NT2/D1 (cell line): ENCODE results near the gene TSPAN9.

ENCODE experiments used
- DNase-seq: peaks from one replicate; pipeline ENCODE4 v3.0.0-alpha.2; 2011; ENCODE audit warnings: low read depth, low spot score
- H3K27me3 ChIP-seq: 2 replicates; pipeline ENCODE4 v1.6.0; 2011; ENCODE audit warnings: mild to moderate bottlenecking; ENCODE audit not compliant: insufficient read length, insufficient read depth
- H3K36me3 ChIP-seq: 2 replicates; pipeline ENCODE4 v1.6.1; 2011; ENCODE audit warnings: mild to moderate bottlenecking, low read length, mixed read lengths; ENCODE audit not compliant: insufficient read depth, insufficient read length
- H3K4me1 ChIP-seq: 2 replicates; pipeline ENCODE4 v1.5.1; 2011; ENCODE audit not compliant: insufficient read depth, insufficient read length
- H3K4me3 ChIP-seq: 2 replicates; pipeline ENCODE4 v1.5.1; 2011; ENCODE audit warnings: low read depth; ENCODE audit not compliant: insufficient read length
- H3K9ac ChIP-seq: 2 replicates; pipeline ENCODE4 v1.6.0; 2011; ENCODE audit warnings: low read depth; ENCODE audit not compliant: insufficient read length
- H3K9me3 ChIP-seq: 2 replicates; pipeline ENCODE4 v1.5.1; 2011; ENCODE audit warnings: mild to moderate bottlenecking, low read length; ENCODE audit not compliant: insufficient read depth
- SUZ12 ChIP-seq: IDR thresholded peaks from 2 replicates; pipeline ENCODE4 v1.6.1; 2011; ENCODE audit not compliant: insufficient read length, insufficient read depth; ENCODE audit errors: extremely low read depth
- YY1 ChIP-seq: IDR thresholded peaks from 2 replicates; pipeline ENCODE4 v1.6.1; 2011; ENCODE audit not compliant: insufficient read length, insufficient read depth
- ZNF274 ChIP-seq: IDR thresholded peaks from 2 replicates; pipeline ENCODE4 v1.6.1; 2011; ENCODE audit warnings: mild to moderate bottlenecking, low read depth, low read length

Gene TSPAN9

DNA sequence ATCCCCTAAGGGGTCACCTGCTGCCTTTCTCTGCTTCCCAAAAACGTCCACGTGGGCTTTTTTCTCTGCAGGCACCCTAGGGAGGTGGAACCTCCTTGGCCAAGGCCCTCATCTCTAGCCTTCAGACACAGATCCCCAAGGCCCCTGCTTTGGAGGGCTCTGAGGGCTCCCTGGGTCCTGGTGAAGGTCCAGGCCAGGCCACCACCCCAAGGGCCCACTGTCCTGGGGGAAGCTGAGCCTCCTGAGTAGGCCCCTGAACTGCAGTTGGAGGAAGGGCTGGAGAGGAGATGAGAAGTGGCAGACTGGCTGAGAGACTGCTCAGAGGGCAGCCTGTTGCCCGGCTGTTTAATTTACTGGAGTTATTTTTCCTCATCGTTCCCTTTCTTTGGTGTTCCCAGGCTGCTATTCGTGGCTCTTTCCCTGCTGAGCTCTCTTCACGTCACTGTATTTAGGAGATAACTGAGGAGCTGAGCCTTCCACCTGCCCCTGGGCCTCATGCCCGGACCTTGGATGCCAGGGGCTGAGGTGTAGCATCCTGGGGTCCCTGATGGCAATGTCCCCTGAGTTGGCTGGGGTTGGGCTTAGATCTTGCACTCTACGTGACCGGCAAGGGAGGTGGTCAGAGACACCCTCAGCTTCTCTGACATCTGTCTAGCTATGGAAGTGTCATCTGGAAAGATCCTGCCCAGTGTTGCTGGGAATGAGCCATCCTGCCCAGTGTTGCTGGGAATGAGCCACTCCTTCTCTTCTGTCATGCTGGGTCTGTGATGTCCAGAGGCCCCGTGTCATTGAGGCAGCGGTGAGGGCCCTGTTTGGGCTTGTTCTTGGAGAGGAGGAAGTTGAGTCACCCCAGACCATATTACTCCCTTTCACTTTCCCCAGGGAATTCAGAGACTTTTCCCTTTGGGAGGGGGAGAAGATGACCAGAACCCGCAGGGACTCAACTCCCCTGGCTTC, 139.8 kb downstream of the TSPAN9 start:
- no peak for TF ChIP-seq ZNF274
- TF ChIP-seq YY1 = no peak
- TF ChIP-seq SUZ12 = no peak
- H3K9ac ChIP-seq = no peak overlapping the region
- H3K36me3 ChIP-seq = peaks cover 26% of the 10 kb centered on the region
- no peaks in the 10 kb centered on the region for H3K27me3 ChIP-seq
- DNase-seq = no peak
- H3K9me3 ChIP-seq = no peaks in the 10 kb centered on the region
- H3K4me1 ChIP-seq = peaks cover 39% of the 10 kb centered on the region
- no peak overlapping the region for H3K4me3 ChIP-seq

DNA sequence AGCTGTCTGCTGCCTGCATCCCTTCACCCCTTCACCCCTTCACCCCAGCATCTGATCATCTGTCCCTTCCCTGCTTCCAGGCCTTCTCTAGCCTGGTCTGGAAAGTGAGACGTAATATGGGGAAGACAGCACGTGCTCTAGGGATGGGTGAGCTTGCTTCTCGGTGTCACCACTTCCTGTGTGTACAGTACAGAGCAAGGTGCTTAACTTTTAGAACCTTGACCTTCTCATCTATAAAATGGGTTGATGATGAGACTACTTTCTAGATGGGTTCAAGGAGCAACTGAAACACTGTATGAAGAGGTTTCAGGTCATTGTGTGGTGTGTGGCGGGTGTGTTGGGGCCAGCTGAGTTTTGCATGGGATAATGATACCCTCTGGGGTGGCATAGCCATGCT, 140.5 kb downstream of the TSPAN9 start:
- H3K9me3 ChIP-seq = no peaks in the 10 kb centered on the region
- H3K4me1 ChIP-seq = peaks cover 38% of the 10 kb centered on the region
- no peak for TF ChIP-seq YY1
- TF ChIP-seq SUZ12 = no peak
- no peak for TF ChIP-seq ZNF274
- H3K27me3 ChIP-seq = no peaks in the 10 kb centered on the region
- no peak for DNase-seq
- no peak overlapping the region for H3K9ac ChIP-seq
- H3K4me3 ChIP-seq = no peak overlapping the region
- peaks cover 33% of the 10 kb centered on the region for H3K36me3 ChIP-seq

GRCh38 chr12:3218228-3219171, 141.3 kb downstream of the TSPAN9 start:
- no peak for DNase-seq
- Histone ChIP-seq H3K4me1 (peaks cover 31% of the 10 kb centered on the region), H3K9ac (no peak overlapping the region), H3K36me3 (peaks cover 39% of the 10 kb centered on the region), H3K4me3 (no peak overlapping the region), H3K27me3 (no peaks in the 10 kb centered on the region), H3K9me3 (no peaks in the 10 kb centered on the region)
- TF ChIP-seq YY1 (no peak), SUZ12 (no peak), ZNF274 (no peak)

DNA sequence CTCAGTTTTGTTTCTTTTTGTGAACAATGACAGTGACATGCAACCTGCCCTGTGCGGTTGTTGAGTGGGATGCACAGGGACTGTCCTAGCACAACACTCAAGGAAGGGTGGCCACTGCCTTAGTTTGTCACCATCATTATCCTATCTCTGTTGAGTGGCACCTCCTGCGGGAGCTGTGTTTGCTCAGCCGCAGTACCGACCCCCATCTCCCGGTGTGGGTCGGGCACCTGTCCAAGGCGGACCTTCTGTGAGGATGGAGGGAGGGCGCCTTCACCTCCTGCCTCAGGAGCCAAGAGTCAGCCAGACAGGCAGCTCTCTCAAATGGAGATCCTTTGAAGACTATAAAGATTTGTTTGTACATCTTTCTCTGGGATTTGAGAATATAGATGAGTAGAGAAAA, 142.1 kb downstream of the TSPAN9 start:
- no peaks in the 10 kb centered on the region for H3K9me3 ChIP-seq
- no peak overlapping the region for H3K4me3 ChIP-seq
- H3K27me3 ChIP-seq = no peaks in the 10 kb centered on the region
- H3K9ac ChIP-seq = no peak overlapping the region
- peaks cover 38% of the 10 kb centered on the region for H3K36me3 ChIP-seq
- H3K4me1 ChIP-seq = peaks cover 24% of the 10 kb centered on the region
- TF ChIP-seq SUZ12 (no peak), YY1 (no peak), ZNF274 (no peak)
- DNase-seq = no peak

DNA sequence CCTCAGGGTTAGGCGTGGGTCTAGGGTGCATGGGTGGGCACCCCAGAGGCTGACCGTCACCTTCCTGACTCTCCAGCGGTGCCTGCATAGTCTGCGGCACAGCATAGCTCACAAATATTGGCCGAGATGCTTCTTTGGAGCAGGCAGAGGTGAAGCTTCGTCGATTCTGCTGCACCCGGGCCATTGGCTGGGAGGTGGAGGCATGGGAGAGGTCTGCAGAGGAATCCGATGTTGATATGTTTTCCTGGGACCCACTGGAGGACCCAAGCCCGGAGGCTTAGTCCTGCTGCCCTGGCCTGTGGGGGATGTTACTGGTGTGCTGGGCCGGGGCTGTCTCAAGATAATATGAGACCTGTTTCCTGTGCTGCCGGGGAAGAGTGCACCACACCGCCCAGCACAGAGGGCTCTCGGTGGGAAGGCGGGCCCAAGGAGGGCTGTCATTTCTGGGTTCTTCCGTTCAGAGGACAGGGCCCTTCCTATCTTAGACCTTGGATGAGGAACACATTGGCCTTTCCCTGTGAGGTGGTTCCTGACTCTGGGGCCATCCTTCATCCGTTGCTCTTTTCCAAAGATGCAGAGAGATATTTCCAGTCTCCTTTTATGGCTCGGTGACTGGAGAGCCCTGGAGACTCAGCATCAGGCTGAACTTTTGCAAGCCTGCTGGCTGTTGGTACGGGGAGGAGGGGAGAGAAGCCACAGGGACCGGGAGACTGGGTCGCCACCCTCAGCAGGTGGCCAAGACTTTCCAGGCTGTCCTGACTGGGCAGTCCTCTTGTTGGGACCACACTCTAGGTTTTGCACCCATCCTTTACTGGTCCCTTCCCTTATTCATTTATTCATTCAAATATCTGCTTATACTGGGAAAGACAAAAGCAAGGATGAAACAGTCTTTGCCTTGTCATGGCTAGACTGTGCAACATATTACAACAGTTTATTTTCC, 143.5 kb downstream of the TSPAN9 start:
- TF ChIP-seq YY1 (no peak), SUZ12 (no peak), ZNF274 (no peak)
- no peak overlapping the region for H3K9ac ChIP-seq
- no peak overlapping the region for H3K4me3 ChIP-seq
- DNase-seq = no peak
- H3K4me1 ChIP-seq = peaks cover 27% of the 10 kb centered on the region
- H3K27me3 ChIP-seq = no peaks in the 10 kb centered on the region
- H3K9me3 ChIP-seq = no peaks in the 10 kb centered on the region
- H3K36me3 ChIP-seq = peaks cover 24% of the 10 kb centered on the region

- TF ChIP-seq SUZ12 = no peak
- no peak for TF ChIP-seq ZNF274
- TF ChIP-seq YY1 = no peak
- Histone ChIP-seq H3K9me3 (no peaks in the 10 kb centered on the region), H3K4me1 (peaks cover 37% of the 10 kb centered on the region), H3K27me3 (no peaks in the 10 kb centered on the region), H3K4me3 (no peak overlapping the region), H3K36me3 (peaks cover 16% of the 10 kb centered on the region), H3K9ac (no peak overlapping the region)
- DNase-seq = no peak
These were observed 145.1 kb downstream of the TSPAN9 start for GRCh38 chr12:3222306-3222705.
